Gastrocnemius medialis (tissue), 4 donors: Measurements from ENCODE around the gene SLC5A6. TPM values are rescaled to one million over a fixed set of nuclear protein-coding genes. Genes with fewer than 3 reads are reported as not detected.
"Not testable (repeated sequence)": the region's sequence is repeated elsewhere in the genome, so short reads cannot be mapped to it uniquely, and the experiment has no call there.

Experiments used
- ATAC-seq, 2 donors: fragments of 150-250 bp; one replicate each; pipeline ENCODE4 v1.9.1; 2016
- DNase-seq, 2 donors: peaks; one replicate each; pipeline ENCODE4 v3.0.0-alpha.2; 2019
- H3K27ac ChIP-seq, 4 donors: fragments of 200-600 bp; sonication (generic); 1 replicate in 1 of 4; 2 replicates in 3 of 4; pipeline ENCODE4 v1.5.1; 2016 to 2018; ENCODE audit warnings: mild to moderate bottlenecking in 2 of 4, moderate library complexity in 1 of 4
- H3K27me3 ChIP-seq, 3 donors: fragments of 200-600 bp; sonication (generic) in 2 of 3; 1 replicate in 1 of 3; 2 replicates in 2 of 3; pipeline versions ENCODE4 v1.5.1 to v1.6.0; 2016 to 2019; ENCODE audit warnings: mild to moderate bottlenecking in 1 of 3, moderate library complexity in 1 of 3
- H3K36me3 ChIP-seq, 2 donors: fragments of 200-600 bp; sonication (generic) in 1 of 2; one replicate each; pipeline ENCODE4 v1.5.1; 2017 to 2018
- H3K4me1 ChIP-seq, 2 donors: fragments of 200-600 bp; sonication (generic) in 1 of 2; one replicate each; pipeline ENCODE4 v1.5.1; 2016 to 2017; ENCODE audit warnings: mild to moderate bottlenecking in 2 of 2
- H3K4me3 ChIP-seq, 4 donors: fragments of 200-600 bp; sonication (generic) in 3 of 4; 1 replicate in 1 of 4; 2 replicates in 3 of 4; pipeline ENCODE4 v1.5.1; 2016 to 2019; ENCODE audit warnings: mild to moderate bottlenecking in 2 of 4
- H3K9me3 ChIP-seq, 3 donors: fragments of 200-600 bp; sonication (generic) in 2 of 3; 1 replicate in 1 of 3; 2 replicates in 2 of 3; pipeline ENCODE4 v1.5.1; 2016 to 2019
- CTCF ChIP-seq, 5 experiments: fragments of 450-650 bp in 3 of 5; fragments of 200-600 bp in 2 of 5; sonication (generic) in 2 of 5; IDR thresholded peaks in 4 of 5; conservative IDR thresholded peaks in 1 of 5; 1 replicate in 4 of 5; 2 replicates in 1 of 5; pipeline ENCODE4 v1.5.1; 2016 to 2019; ENCODE audit warnings: antibody characterized with exemption in 5 of 5, mild to moderate bottlenecking in 3 of 5, moderate library complexity in 3 of 5
- POLR2A ChIP-seq, 2 donors: fragments of 450-650 bp; IDR thresholded peaks; one replicate each; pipeline ENCODE4 v1.6.1; 2017; ENCODE audit warnings: antibody characterized with exemption in 2 of 2, mild to moderate bottlenecking in 2 of 2, moderate library complexity in 2 of 2
- in situ Hi-C, 4 donors: fragments of 200-750 bp; cut with MboI; loops; one replicate each; pipeline versions ENCODE4 v1.15.0 to v1.8.0; 2017; ENCODE audit warnings: low sequenced_read_pairs in 4 of 4
- intact Hi-C: fragments of 100-400 bp; cut with DNase I; formaldehyde crosslinking; loops from one replicate; pipeline ENCODE4 v1.15.1; 2023; ENCODE audit warnings: low total_unique reads
- total RNA-seq, 4 donors: library from RNA; depleted of rRNA; stranded (reverse); fragments of >200 nt; gene quantifications; one replicate each; pipeline versions ENCODE4 v1.1.0 to v1.2.3, GENCODE V29; 2016

The SLC5A6 gene
- total RNA-seq, 4 donors from 2014 or later, result 19.0 to 46.5 (median 32.5) TPM

DNA sequence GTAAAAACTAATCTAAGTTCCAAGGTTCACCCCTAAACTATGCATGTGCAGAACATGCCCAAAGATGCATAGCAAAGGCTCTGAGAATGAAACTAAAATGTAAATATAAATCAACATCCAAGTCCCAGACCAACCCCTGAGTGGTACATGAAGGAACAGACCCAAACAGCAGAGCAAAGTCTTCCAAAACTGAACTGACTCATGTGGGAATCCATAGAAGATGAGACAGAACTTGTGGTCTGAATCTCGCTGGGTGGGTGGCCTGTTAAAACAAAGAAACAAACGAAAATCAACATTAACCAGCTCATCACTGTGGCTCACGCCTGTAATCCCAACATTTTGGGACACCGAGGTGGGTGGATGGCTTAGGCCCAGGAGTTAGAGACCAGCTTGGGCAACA lies 29.7 kb downstream of the SLC5A6 start:
- H3K4me3 ChIP-seq, result no peak overlapping the region
- H3K36me3 ChIP-seq, result no peaks in the 10 kb centered on the region
- H3K27me3 ChIP-seq, result no peaks in the 10 kb centered on the region
- intact Hi-C loops (no loop called here), in situ Hi-C loops (loop anchor here in 2 of 4 donors (10.0 to 25.0 kb wide), 2 partner anchors 78 to 220 kb away; partner anchors contain the start of gene MAPRE3 (in 1 of the 2))
- no peaks in the 10 kb centered on the region for H3K9me3 ChIP-seq
- ATAC-seq (no peak), DNase-seq (no peak)
- no peak overlapping the region for H3K27ac ChIP-seq
- TF ChIP-seq POLR2A (IDR thresholded peaks at IDR 0.05), result no peak
- TF ChIP-seq CTCF (IDR thresholded peaks at IDR 0.05 in 4 of 5, conservative IDR thresholded peaks at IDR 0.05 in 1 of 5), result no peak
- peaks cover 29 to 36% of the 10 kb centered on the region in 2 donors for H3K4me1 ChIP-seq

DNA sequence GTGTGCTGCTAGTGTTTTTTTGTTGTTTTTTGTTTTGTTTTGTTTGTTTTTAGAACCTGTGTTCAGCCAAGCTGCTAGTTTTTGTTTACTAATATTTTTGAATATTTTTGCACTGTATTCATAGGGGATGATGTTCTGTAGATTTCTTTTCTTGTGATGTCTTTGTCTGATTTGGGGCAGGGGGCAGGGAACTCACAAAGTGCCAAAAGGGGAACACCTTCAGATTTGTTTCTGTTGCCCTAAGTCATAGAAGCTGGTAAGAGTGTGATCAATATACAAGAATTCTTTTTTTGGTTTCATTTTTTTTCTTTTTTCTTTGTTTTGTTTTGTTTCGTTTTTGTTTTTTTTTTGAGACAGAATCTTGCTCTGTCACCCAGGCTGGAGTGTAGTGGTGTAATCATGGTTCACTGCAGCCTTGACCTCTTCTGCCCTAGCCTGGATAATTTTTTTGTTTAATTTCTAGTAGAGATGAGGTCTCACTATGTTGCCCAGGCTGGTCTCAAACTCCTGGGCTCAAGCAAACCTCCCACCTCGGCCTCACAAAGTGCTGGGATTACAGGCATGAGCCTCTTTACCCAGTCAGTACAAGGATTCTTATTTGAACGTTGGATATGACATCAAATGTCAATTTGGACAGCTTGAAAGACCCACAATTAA lies 32.6 kb downstream of the SLC5A6 start:
- Histone ChIP-seq H3K27me3 (no peaks in the 10 kb centered on the region), H3K4me3 (no peak overlapping the region), H3K36me3 (no peaks in the 10 kb centered on the region), H3K27ac (no peak overlapping the region), H3K4me1 (peaks cover 9 to 11% of the 10 kb centered on the region in 2 donors), H3K9me3 (no peaks in the 10 kb centered on the region)
- TF ChIP-seq POLR2A (IDR thresholded peaks at IDR 0.05) (no peak), CTCF (IDR thresholded peaks at IDR 0.05 in 4 of 5, conservative IDR thresholded peaks at IDR 0.05 in 1 of 5) (no peak)
- DNase-seq (no peak), ATAC-seq (no peak)
- in situ Hi-C loops, result loop anchor here in 1 of 4 donors (25.0 kb wide), 1 partner anchor 217 kb away; the partner anchor contains the start of gene MAPRE3
- intact Hi-C loops, result no loop called here

GRCh38 chr2:27178469-27178868 lies 33.6 kb downstream of the SLC5A6 start:
- in situ Hi-C loops (loop anchor here in 1 of 4 donors (25.0 kb wide), 1 partner anchor 216 kb away; the partner anchor contains the start of gene MAPRE3), intact Hi-C loops (no loop called here)

DNA sequence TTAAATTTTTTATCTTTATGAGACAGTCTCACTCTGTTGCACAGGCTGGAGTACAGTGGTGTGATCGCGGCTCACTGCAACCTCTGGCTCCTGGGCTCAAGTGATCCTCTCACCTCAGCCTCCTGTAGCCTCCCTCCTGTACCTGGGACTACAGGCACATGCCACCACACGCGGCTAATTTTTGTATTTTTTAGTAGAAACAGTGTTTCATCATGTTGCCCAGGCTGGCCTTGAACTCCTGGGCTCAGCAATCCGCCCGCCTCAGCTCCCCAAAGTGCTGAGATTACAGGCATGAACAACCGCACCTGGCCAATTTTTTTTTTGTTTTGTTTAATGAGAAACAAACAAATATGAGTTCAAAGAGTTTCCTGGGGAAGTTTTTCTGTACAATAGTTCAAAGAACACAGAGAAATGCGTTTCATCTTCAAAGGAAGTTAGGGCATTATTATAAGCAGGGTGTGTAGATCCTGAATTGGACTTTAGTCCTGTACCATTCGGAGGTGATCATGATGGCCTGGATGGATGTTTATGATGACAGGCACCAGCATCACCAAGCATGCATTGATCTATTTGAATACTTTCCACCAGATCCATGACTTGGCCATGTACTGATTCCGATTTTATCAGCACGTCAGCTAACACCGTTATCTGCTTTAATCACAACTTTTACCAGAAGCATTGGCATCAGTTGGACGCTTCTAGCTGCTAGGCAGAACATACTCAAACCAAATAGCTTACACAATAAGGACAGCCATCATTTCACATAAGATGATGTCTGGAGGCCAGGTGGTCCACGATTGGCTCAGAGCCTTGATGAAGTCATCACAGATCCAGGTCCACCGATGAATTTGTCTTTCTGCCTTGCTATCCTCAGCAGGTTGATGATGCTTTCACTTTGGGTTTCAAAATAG lies 34.4 kb downstream of the SLC5A6 start:
- in situ Hi-C loops, result loop anchor here in 1 of 4 donors (25.0 kb wide), 1 partner anchor 215 kb away; the partner anchor contains the start of gene MAPRE3
- ATAC-seq (no peak), DNase-seq (no peak)
- Histone ChIP-seq H3K9me3 (no peaks in the 10 kb centered on the region), H3K27ac (no peak overlapping the region), H3K27me3 (no peaks in the 10 kb centered on the region), H3K4me1 (no peaks in the 10 kb centered on the region), H3K4me3 (no peak overlapping the region), H3K36me3 (no peaks in the 10 kb centered on the region)
- intact Hi-C loops, result no loop called here
- no peak for TF ChIP-seq CTCF (IDR thresholded peaks at IDR 0.05 in 4 of 5, conservative IDR thresholded peaks at IDR 0.05 in 1 of 5)
- no peak for TF ChIP-seq POLR2A (IDR thresholded peaks at IDR 0.05)

More at GRCh38 chr2:27178469-27178868, 33.6 kb downstream of the SLC5A6 start:
- Histone ChIP-seq H3K36me3 (no peaks in the 10 kb centered on the region), H3K9me3 (no peaks in the 10 kb centered on the region), H3K27me3 (no peaks in the 10 kb centered on the region), H3K4me3 (no peak overlapping the region), H3K4me1 (peaks cover 0 to under 1% of the 10 kb centered on the region in 2 donors), H3K27ac (no peak overlapping the region)
- ATAC-seq, result no peak
- DNase-seq, result no peak
- TF ChIP-seq POLR2A (IDR thresholded peaks at IDR 0.05), result no peak
- no peak for TF ChIP-seq CTCF (IDR thresholded peaks at IDR 0.05 in 4 of 5, conservative IDR thresholded peaks at IDR 0.05 in 1 of 5)

DNA sequence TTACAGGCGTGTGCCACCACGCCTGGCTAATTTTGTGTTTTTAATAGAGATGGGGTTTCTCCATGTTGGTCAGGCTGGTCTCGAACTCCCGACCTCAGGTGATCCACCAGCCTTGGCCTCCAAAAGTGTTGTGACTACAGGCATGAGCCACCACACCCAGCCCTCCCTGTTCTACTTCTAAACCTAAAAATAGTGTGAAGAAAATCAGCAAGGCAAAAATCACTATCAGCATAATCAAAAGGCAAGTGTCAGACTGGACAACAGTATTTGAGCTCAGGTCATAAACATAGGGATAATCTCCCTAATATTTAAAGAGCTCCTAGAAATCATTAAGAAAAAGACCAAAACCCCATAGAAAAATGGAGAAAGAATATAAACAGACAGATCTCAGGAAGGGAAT lies 36.3 kb downstream of the SLC5A6 start:
- H3K4me1 ChIP-seq, intact Hi-C loops, H3K27me3 ChIP-seq, H3K9me3 ChIP-seq, H3K36me3 ChIP-seq, H3K27ac ChIP-seq, ATAC-seq, H3K4me3 ChIP-seq, DNase-seq: not testable (repeated sequence)
- in situ Hi-C loops, result loop anchor here in 1 of 4 donors (25.0 kb wide), 1 partner anchor 213 kb away; the partner anchor contains the start of gene MAPRE3
